Activated naive CD8-positive, alpha-beta T cell treated with anti-CD3 and anti-CD28 coated beads, Interleukin-2, amount 50 U/mL, for 24 hours (primary cell): ENCODE data around the gene FTH1.
A peak's percentile ranks its signal among the peaks of the same experiment; 100 is the strongest.

Experiments
- ATAC-seq: fragments of 150-1000 bp; cut with Tn5 transposase; one replicate; pipeline ENCODE4 v1.10.0; 2021
- DNase-seq: peaks from one replicate; pipeline ENCODE4 v3.0.0; 2021
- H3K27ac Mint-ChIP-seq: one replicate; pipeline ENCODE4 v1.8.0; 2021; ENCODE audit warnings: mild to moderate bottlenecking, mixed read lengths
- H3K27me3 Mint-ChIP-seq: one replicate; pipeline ENCODE4 v1.8.0; 2021; ENCODE audit warnings: mixed read lengths
- H3K36me3 Mint-ChIP-seq: one replicate; pipeline ENCODE4 v1.8.0; 2021; ENCODE audit warnings: low read depth, mixed read lengths
- H3K4me1 Mint-ChIP-seq: one replicate; pipeline ENCODE4 v1.8.0; 2021; ENCODE audit warnings: mixed read lengths
- H3K4me3 Mint-ChIP-seq: one replicate; pipeline ENCODE4 v1.8.0; 2021; ENCODE audit warnings: mild to moderate bottlenecking, moderate library complexity, mixed read lengths
- H3K9me3 Mint-ChIP-seq: one replicate; pipeline ENCODE4 v1.8.0; 2021; ENCODE audit warnings: mixed read lengths

The FTH1 gene

DNA sequence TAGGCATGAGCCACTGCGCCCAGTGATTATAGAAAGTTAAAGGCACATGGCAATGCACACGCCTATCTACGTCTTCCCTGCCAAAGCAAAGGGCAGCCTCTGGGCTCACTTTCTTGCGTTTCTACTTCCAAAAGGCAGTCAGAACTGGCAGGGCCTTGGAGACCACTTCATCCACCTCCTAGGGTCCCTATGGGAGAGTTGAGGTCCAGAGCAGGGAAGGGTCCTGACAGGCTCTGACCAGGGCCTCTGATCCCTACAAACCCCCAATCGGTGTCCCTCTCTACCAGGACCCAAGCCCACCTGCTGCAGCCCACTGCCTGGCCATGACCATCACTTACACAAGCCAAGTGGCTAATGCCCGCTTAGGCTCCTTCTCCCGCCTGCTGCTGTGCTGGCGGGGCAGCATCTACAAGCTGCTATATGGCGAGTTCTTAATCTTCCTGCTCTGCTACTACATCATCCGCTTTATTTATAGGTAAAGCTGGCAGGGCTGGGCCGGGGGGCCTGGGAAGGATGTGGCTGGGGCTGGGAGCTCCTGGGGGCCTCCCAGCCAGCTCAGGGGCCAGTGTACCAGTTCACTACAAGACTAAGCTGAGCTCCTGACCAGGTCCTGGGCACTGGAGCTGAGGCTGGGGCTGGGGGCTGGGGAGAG, 15.8 kb downstream of the FTH1 start:
- ATAC-seq = no peak
- Mint-ChIP-seq H3K27ac (no peak overlapping the region), H3K4me3 (no peak overlapping the region), H3K9me3 (no peaks in the 10 kb centered on the region), H3K36me3 (no peaks in the 10 kb centered on the region), H3K4me1 (peaks cover 12% of the 10 kb centered on the region), H3K27me3 (peaks cover 21% of the 10 kb centered on the region)
- DNase-seq = no peak

DNA sequence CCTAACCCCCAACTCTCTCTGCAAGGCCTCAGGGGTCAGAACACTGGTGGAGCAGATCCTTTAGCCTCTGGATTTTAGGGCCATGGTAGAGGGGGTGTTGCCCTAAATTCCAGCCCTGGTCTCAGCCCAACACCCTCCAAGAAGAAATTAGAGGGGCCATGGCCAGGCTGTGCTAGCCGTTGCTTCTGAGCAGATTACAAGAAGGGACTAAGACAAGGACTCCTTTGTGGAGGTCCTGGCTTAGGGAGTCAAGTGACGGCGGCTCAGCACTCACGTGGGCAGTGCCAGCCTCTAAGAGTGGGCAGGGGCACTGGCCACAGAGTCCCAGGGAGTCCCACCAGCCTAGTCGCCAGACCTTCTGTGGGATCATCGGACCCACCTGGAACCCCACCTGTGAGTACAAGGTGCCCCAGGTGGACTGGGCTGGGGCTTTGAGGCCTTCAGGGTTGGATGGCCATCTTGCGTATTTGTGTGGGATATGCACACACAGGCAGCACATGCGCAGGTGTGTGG, 17.3 kb downstream of the FTH1 start, which contains the start of gene BEST1:
TSS of gene BEST1 (plus strand) at position 317 of the 513 bp plus-strand sequence. CDS start 1,456 bp downstream, outside the sequence.
- Mint-ChIP-seq H3K9me3 (no peaks in the 10 kb centered on the region), H3K36me3 (no peaks in the 10 kb centered on the region), H3K27ac (no peak within 1 kb of the TSS), H3K4me3 (no peak within 1 kb of the TSS), H3K27me3 (peaks cover 12% of the 10 kb centered on the region), H3K4me1 (peaks cover 6% of the 10 kb centered on the region)
- no peak for DNase-seq
- no peak for ATAC-seq

DNA sequence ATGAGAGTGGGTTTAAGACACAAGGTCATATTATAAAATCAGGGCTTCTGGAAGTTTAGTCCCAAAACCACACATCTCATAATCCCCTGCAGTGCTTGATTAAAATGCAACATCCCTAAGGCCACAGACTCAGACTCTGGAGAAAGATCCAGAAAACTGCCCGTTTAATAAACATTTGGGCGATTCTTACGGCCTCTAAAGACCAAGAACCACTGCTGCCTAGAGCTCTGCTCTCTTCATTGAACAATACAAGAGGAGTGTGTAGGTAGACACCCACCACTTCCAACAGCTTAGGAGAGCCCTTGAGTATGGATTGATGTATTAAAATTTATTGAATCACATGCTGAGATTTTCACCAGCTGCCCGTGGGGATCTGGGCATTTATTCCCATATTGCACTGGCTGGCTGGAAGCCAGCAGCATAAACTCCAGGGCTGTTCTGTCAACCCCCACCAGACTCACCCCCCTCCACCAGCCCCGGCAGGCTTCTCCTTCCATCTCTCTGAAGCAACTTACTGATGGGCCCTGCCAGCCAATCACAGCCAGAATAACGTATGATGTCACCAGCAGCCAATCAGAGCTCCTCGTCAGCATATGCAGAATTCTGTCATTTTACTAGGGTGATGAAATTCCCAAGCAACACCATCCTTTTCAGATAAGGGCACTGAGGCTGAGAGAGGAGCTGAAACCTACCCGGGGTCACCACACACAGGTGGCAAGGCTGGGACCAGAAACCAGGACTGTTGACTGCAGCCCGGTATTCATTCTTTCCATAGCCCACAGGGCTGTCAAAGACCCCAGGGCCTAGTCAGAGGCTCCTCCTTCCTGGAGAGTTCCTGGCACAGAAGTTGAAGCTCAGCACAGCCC, 18.0 kb downstream of the FTH1 start:
- no peak overlapping the region for H3K27ac Mint-ChIP-seq
- peaks cover 6% of the 10 kb centered on the region for H3K4me1 Mint-ChIP-seq
- DNase-seq (no peak), ATAC-seq (peak; percentile 44)
- H3K9me3 Mint-ChIP-seq = no peaks in the 10 kb centered on the region
- no peaks in the 10 kb centered on the region for H3K36me3 Mint-ChIP-seq
- peaks cover 7% of the 10 kb centered on the region for H3K27me3 Mint-ChIP-seq
- H3K4me3 Mint-ChIP-seq = no peak overlapping the region

DNA sequence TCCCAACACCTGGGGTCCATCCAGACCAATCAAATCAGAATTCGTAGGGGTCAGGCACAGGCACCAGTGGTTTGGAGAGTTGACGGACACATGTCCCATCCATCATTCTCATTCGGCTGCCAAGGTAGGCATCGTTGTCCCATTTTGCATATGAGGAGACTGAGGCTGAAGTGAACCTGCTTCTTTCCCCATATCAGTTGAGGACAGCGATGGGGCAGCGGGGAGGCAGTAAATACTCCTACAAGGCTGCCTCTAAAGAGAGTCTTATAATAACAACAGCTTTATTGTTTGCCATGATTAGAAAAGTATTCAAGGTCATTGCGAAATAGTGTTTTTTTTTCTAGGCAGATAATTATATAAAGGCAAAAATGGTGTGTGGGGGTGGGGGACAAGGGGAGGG, 18.9 kb downstream of the FTH1 start:
- Mint-ChIP-seq H3K36me3 (no peaks in the 10 kb centered on the region), H3K27me3 (no peaks in the 10 kb centered on the region), H3K4me3 (no peak overlapping the region), H3K4me1 (peaks cover 6% of the 10 kb centered on the region), H3K9me3 (no peaks in the 10 kb centered on the region), H3K27ac (no peak overlapping the region)
- DNase-seq (no peak), ATAC-seq (no peak)

DNA sequence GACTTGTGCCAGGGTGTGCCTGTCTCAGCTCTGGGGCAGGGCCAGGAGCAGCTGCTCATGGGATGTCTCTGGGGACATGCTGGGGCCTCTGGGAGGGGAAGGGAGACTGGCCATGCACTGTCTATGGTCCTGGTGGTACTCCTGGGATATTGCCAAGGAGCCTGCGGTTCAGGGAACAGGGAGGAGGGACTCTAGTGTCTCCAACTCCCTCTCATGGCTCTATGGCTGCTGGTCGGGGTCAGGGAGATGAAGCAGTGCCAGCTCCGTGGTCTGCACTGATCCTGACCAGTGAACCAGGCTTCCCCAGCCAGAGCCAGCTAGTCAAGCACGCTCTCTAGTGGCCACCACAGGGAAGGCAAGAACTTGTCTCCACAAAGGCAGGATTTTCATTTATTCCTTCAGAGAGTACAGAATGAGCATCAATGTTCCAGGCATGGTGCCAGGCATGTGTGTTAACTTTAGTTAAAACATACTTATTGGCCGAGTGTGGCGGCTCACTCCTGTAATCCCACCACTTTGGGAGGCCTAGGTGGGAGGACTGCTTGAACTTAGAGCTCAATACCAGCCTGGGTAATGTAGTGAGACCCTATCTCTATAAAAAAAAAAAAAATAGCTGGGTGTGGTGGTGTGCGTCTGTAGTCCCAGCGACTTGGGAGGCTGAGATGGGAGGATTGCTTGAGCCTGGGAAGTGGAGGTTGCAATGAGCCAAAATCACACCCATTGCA, 19.8 kb downstream of the FTH1 start:
- DNase-seq = peak; percentile 68
- Mint-ChIP-seq H3K27me3 (no peaks in the 10 kb centered on the region), H3K27ac (no peak overlapping the region), H3K4me1 (peaks cover 6% of the 10 kb centered on the region), H3K4me3 (no peak overlapping the region), H3K36me3 (no peaks in the 10 kb centered on the region), H3K9me3 (no peaks in the 10 kb centered on the region)
- peak; percentile 60 for ATAC-seq

DNA sequence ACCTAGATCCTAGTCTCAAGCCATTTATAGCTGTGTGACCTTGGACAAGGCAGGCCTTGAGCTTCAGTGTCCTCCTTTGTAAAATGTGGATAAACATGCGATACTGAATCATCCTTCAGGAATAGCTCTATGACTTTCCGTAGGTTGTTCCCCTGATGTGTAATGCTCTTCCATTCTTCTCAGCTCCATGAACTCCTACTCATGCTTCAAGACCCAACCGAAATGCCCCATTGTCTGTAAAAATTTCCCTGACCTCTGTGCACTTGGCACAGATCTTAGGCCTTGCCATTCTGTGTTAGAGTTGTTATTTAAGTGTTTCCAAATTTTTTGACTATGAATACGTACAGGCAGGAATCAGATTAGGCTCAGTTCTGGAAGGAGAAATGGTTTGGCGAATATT, 20.5 kb downstream of the FTH1 start:
- H3K27me3 Mint-ChIP-seq = no peaks in the 10 kb centered on the region
- no peak overlapping the region for H3K27ac Mint-ChIP-seq
- no peak overlapping the region for H3K4me3 Mint-ChIP-seq
- ATAC-seq (no peak), DNase-seq (no peak)
- no peaks in the 10 kb centered on the region for H3K9me3 Mint-ChIP-seq
- H3K4me1 Mint-ChIP-seq = peaks cover 6% of the 10 kb centered on the region
- no peaks in the 10 kb centered on the region for H3K36me3 Mint-ChIP-seq

DNA sequence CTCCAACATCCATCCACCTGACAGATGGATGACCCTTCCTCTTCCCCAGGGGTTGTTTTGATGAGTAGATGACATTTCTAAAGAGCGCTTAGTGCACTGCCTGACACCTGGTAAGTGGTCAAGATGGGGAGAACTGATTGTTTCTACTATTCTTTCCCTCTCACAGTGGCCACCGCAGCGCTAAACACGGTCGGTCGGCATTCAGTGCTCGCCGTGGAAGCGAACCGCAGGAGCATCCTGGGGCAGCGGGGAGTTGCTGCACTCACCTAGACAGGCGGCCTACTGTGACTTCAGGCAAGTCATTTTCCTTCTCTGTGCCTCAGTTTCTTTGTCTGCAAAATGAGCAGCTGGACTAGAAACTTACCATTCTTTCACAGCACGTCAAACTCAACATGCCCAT, 22.2 kb downstream of the FTH1 start:
- Mint-ChIP-seq H3K27me3 (no peaks in the 10 kb centered on the region), H3K27ac (no peak overlapping the region), H3K4me3 (no peak overlapping the region), H3K4me1 (peaks cover 6% of the 10 kb centered on the region), H3K9me3 (no peaks in the 10 kb centered on the region), H3K36me3 (no peaks in the 10 kb centered on the region)
- no peak for ATAC-seq
- DNase-seq = no peak

DNA sequence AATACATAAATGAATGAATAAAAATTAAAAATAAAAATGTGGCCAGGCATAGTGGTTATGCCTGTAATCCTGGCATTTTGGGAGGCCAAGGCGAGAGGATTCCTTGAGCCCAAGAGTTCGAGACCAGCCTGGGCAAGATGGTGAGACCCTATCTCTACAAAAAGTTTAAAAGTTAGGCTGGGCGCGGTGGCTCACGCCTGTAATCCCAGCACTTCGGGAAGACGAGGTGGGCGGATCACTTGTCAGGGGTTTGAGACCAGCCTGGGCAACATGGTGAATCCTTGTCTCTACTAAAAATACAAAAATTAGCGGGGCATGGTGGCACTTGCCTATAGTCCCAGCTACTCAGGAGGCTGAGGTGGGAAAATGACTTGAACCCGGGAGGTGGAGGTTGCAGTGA, 27.0 kb downstream of the FTH1 start:
- Mint-ChIP-seq H3K4me1 (no peaks in the 10 kb centered on the region), H3K4me3 (no peak overlapping the region), H3K27ac (no peak overlapping the region), H3K9me3 (peaks cover 14% of the 10 kb centered on the region), H3K36me3 (peaks cover 5% of the 10 kb centered on the region), H3K27me3 (peaks cover 11% of the 10 kb centered on the region)
- no peak for ATAC-seq
- DNase-seq = no peak

DNA sequence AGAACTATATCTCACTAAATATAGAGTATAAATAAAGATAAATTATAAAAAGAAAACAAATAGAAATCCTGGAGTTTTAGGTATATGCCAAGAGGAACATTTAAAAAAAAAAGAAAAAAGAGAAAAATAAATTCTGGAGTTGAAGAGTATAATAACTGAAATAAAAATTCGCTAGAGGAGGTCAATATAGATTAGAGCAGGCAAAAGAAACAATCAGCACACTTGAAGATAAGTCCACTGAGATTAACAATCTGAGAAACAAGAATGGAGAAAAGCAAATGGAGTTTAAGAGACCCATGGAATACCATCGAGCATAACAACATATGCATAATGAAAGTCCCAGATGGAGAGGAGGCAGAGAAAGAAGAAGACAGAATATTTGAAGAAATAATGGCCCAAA, 31.6 kb downstream of the FTH1 start:
- ATAC-seq = no peak

DNA sequence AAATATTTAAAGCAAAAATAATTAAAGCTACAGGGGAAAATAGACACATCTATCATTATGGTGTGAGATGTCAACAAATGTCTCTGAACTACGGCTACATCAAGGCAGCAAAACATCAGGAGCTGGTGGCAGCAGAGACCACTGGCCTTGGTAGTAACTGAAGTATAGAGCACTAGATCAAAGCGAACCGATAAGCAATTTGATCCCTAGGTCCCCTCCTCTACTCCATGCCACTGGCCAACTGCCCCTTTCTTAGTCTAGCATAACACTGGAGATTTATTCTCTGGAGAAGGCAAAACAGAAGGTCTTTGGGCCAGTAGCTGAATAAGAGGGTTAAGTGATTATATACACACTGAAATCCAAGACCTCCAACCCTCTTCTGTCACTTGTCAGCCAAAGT, 36.5 kb downstream of the FTH1 start:
- H3K4me3 Mint-ChIP-seq = no peak overlapping the region
- H3K27me3 Mint-ChIP-seq = peaks cover 30% of the 10 kb centered on the region
- ATAC-seq (no peak), DNase-seq (no peak)
- no peaks in the 10 kb centered on the region for H3K4me1 Mint-ChIP-seq
- H3K9me3 Mint-ChIP-seq = peaks cover 1% of the 10 kb centered on the region
- peaks cover 3% of the 10 kb centered on the region for H3K36me3 Mint-ChIP-seq
- no peak overlapping the region for H3K27ac Mint-ChIP-seq

More for the DNA sequence above, 31.6 kb downstream of the FTH1 start:
- Mint-ChIP-seq H3K9me3 (peaks cover 14% of the 10 kb centered on the region), H3K4me1 (no peaks in the 10 kb centered on the region), H3K27me3 (peaks cover 30% of the 10 kb centered on the region), H3K4me3 (no peak overlapping the region), H3K36me3 (peaks cover 7% of the 10 kb centered on the region), H3K27ac (no peak overlapping the region)
- no peak for DNase-seq

DNA sequence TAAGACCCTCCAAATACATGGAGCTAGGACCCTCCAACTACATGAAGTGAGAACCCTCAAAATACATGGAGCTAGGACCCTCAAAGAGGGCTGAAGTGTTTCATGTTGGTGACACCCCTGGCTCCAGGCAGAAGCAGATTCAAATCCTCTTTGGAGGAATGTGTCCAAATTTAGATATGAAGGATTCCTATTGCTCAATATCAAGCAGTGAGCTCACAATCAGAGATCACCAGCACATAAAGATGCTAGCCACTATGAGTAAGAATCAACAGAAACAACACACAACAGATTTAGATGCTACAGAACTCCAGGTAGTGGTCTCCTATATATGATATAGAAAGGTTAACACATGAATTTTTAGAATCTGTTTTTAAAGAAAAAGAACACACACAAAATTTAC, 38.8 kb downstream of the FTH1 start:
- H3K27ac Mint-ChIP-seq = no peak overlapping the region
- ATAC-seq (no peak), DNase-seq (no peak)
- no peak overlapping the region for H3K4me3 Mint-ChIP-seq
- H3K27me3 Mint-ChIP-seq = peaks cover 20% of the 10 kb centered on the region
- no peaks in the 10 kb centered on the region for H3K4me1 Mint-ChIP-seq
- peaks cover 2% of the 10 kb centered on the region for H3K36me3 Mint-ChIP-seq
- H3K9me3 Mint-ChIP-seq = no peaks in the 10 kb centered on the region

DNA sequence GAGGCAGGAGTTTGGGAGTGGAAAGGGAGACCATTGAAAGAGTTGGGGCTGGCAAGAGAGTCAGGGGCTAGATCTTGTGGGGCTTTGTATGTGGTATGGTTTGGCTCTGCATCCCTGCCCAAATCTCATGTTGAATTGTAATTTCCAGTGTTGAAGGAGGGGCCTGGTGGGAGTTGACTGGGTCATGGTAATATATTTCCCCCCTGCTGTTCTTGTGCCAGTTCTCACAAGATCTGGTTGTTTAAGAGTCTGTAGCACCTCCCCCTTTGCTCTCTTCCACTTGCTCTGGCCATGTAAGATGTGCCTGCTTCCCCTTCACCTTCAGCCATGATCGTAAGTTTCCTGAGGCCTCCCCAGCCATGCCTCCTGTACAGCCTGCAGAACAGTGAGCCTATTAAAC, 39.9 kb downstream of the FTH1 start:
- H3K4me3 Mint-ChIP-seq = no peak overlapping the region
- no peaks in the 10 kb centered on the region for H3K36me3 Mint-ChIP-seq
- no peaks in the 10 kb centered on the region for H3K9me3 Mint-ChIP-seq
- H3K4me1 Mint-ChIP-seq = no peaks in the 10 kb centered on the region
- ATAC-seq (no peak), DNase-seq (no peak)
- peaks cover 20% of the 10 kb centered on the region for H3K27me3 Mint-ChIP-seq
- no peak overlapping the region for H3K27ac Mint-ChIP-seq

DNA sequence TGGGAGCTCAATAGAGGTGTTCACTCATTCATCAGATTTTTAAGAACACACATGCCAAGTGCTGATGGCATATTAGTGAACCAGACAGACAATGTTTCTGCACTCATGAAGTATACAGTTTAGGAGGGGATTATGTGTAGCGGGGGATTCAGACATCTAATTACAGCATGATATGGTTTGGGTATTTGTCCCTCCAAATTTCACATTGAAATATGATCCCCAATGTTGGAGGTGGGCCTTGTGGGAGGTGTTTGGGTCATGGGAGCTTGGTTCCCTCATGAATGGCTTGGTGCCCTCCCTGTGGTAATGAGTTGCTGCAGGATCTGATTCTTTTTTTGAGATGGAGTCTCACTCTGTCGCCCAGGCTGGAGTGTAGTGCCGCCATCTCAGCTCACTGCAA, 41.2 kb downstream of the FTH1 start:
- no peaks in the 10 kb centered on the region for H3K9me3 Mint-ChIP-seq
- ATAC-seq (no peak), DNase-seq (no peak)
- no peaks in the 10 kb centered on the region for H3K4me1 Mint-ChIP-seq
- H3K36me3 Mint-ChIP-seq = no peaks in the 10 kb centered on the region
- peaks cover 21% of the 10 kb centered on the region for H3K27me3 Mint-ChIP-seq
- H3K4me3 Mint-ChIP-seq = no peak overlapping the region
- no peak overlapping the region for H3K27ac Mint-ChIP-seq

DNA sequence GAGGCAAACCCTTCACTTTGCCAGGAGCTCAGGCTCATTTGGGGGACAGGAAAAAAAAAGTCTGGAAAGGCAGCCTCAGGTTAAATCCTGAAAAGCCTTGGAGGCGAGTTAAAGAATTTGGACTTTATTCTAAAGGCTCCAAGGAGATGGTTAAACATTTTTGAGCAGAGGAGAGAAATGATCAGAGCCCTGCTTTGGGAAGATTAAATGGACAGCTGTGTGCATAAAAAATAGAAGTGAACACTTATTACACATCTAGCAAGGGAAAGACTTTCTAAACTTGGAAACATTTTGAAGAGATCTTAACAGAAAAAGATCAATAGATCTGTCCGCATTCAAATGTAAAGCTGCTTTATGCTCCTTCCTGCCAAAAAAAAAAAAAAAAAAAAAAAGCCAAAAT, 41.7 kb downstream of the FTH1 start:
- ATAC-seq (no peak), DNase-seq (no peak)
- no peak overlapping the region for H3K4me3 Mint-ChIP-seq
- peaks cover 21% of the 10 kb centered on the region for H3K27me3 Mint-ChIP-seq
- no peaks in the 10 kb centered on the region for H3K36me3 Mint-ChIP-seq
- no peak overlapping the region for H3K27ac Mint-ChIP-seq
- H3K4me1 Mint-ChIP-seq = no peaks in the 10 kb centered on the region
- no peaks in the 10 kb centered on the region for H3K9me3 Mint-ChIP-seq
